ENCODE measurements around the gene ZNF214. TPM values are rescaled to one million over a fixed set of nuclear protein-coding genes. Genes with fewer than 3 reads are reported as not detected.

The ZNF214 gene
- total and polyA plus RNA-seq, 11 donors: 0.23 to 2.0 (median 0.97) TPM

DNA sequence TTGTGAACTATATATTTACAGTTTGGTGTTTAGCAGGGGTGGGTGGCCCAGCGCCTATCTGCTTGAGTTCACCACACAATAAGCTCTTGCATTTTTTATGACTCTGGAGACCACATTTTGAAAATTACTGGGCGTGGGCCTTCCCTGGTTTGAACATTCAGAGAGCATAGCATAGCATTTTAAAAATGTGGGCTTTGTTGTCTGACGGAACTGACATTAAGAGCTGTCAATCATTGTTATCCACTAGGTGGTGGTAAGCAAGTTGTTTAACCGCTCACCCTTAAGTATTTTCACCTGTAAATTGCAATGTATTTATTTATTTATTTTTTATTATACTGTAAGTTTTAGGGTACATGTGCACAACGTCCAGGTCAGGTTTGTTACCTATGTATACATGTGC lies 1.2 kb upstream of the ZNF214 start:
- Histone ChIP-seq H3K36me3 (no peaks in the 10 kb centered on the region), H3K4me3 (peak overlapping the region in 3 of 12 donors; percentile 66 to 81 (median 77)), H3K4me1 (peaks cover 0 to 19% (median 8%) of the 10 kb centered on the region in 12 donors), H3K9me3 (no peaks in the 10 kb centered on the region), H3K27ac (no peak overlapping the region), H3K27me3 (peaks cover 0 to 6% (median 0%) of the 10 kb centered on the region in 9 donors)
- no peak for ATAC-seq
- no peak for DNase-seq
- intact Hi-C loops (cut with DNase I): no loop called here
- 81 to 88% (median 85%) methylated on average over 5 of the region's 5 CpGs for WGBS, 4 donors
- no peak for TF ChIP-seq POLR2A (IDR thresholded peaks at IDR 0.05)
- TF ChIP-seq CTCF (IDR thresholded peaks at IDR 0.05): no peak

DNA sequence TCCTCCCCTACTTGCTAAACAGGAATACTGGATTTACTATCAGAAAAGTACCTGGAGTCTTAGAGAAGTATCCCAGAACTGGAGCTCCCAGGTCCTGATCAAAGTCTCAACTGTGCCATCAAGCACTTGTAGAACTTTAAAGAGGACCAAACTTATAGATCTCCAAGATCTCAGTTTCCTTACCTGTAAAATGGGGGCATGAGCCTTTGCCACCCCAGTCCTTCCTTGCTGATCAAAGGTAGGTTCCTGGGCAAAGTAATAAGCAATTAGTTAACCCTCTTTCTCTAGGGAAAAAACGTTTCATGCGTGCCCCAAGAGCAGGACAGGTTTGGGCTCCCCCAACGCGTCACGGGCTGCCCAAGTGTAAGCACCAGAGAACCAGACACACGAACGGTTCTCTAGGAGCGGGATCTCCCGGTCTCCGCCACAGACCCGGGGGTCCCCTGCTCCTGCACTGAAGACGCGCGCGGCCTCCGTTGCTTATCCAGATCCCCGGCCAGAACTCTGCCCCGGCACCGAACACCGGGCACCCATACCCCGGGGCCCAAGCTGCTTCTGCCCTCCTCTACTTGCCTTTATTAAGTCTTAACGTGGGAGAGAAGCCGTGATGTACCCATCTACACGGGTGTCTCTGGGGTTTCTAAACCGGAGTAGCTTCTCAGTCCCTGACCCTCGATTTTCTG lies 505 bp downstream of the ZNF214 start:
- ATAC-seq: peak; percentile 21 to 55 (median 51)
- Histone ChIP-seq H3K4me1 (peaks cover 0 to 19% (median 8%) of the 10 kb centered on the region in 12 donors), H3K27me3 (peaks cover 0 to 6% (median 0%) of the 10 kb centered on the region in 9 donors), H3K36me3 (no peaks in the 10 kb centered on the region), H3K4me3 (peak overlapping the region; percentile 35 to 81 (median 64)), H3K9me3 (no peaks in the 10 kb centered on the region), H3K27ac (peak overlapping the region in 8 of 12 donors; percentile 30 to 84 (median 65))
- TF ChIP-seq POLR2A (IDR thresholded peaks at IDR 0.05): no peak
- TF ChIP-seq CTCF (IDR thresholded peaks at IDR 0.05): no peak
- WGBS, 4 donors: 3 to 5% (median 4%) methylated on average over 16 to 26 of the region's 26 CpGs
- DNase-seq: peak; percentile 18 to 56 (median 31)
- intact Hi-C loops (cut with DNase I): no loop called here

DNA sequence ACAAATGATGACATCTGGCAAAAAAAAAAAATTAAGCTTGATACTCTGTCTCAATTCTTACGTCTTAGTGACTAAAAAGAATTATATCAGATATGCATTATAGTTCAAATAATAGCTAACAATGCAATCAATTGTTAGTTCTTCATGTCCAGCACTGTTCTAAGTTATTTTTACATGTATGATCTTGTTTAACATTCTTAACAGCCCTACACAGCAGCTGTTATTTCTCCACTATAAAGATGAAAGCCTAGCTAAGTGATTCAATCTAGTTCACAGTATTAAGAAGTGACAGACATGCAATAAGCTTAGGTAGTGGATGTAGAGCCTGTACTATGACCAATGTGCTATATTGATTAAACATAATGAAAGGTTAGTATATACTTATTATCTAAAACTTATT lies 4.1 kb downstream of the ZNF214 start:
- TF ChIP-seq POLR2A (IDR thresholded peaks at IDR 0.05) (no peak), CTCF (IDR thresholded peaks at IDR 0.05) (no peak)
- no peak for DNase-seq
- H3K4me3 ChIP-seq: no peak overlapping the region
- H3K36me3 ChIP-seq: no peaks in the 10 kb centered on the region
- intact Hi-C loops (cut with DNase I): no loop called here
- H3K27me3 ChIP-seq: peaks cover 0 to 6% (median 0%) of the 10 kb centered on the region in 9 donors
- no peak overlapping the region for H3K27ac ChIP-seq
- peaks cover 0 to 14% (median 6%) of the 10 kb centered on the region in 12 donors for H3K4me1 ChIP-seq
- no peaks in the 10 kb centered on the region for H3K9me3 ChIP-seq
- 77 to 90% (median 83%) methylated on average over 1 of the region's 1 CpG for WGBS, 4 donors
- no peak for ATAC-seq

- ATAC-seq: no peak
- no peak overlapping the region for H3K27ac ChIP-seq
- no peak for DNase-seq
- 95 to 100% (median 99%) methylated on average over 1 of the region's 1 CpG for WGBS, 4 donors
- no peaks in the 10 kb centered on the region for H3K27me3 ChIP-seq
- no peaks in the 10 kb centered on the region for H3K36me3 ChIP-seq
- intact Hi-C loops (cut with DNase I): no loop called here
- TF ChIP-seq CTCF (IDR thresholded peaks at IDR 0.05) (no peak), POLR2A (IDR thresholded peaks at IDR 0.05) (no peak)
- H3K4me3 ChIP-seq: no peak overlapping the region
- H3K4me1 ChIP-seq: peaks cover 0 to 2% (median 0%) of the 10 kb centered on the region in 12 donors
- no peaks in the 10 kb centered on the region for H3K9me3 ChIP-seq
Measured at GRCh38 chr11:7014118-7014517, 6.0 kb downstream of the ZNF214 start.
